GM13977 (cell line): ENCODE measurements around the gene MCF2L.

Experiments
- DNase-seq: peaks from one replicate; pipeline ENCODE4 v3.0.0; 2012; ENCODE audit warnings: low spot score
- CTCF ChIP-seq: IDR thresholded peaks from 2 replicates; pipeline ENCODE4 v1.5.1; 2012; ENCODE audit warnings: mild to moderate bottlenecking, control low read depth; ENCODE audit not compliant: insufficient read depth; ENCODE audit errors: extremely low read depth, missing control alignments
- in situ Hi-C: fragments of 300-500 bp; cut with MboI; formaldehyde crosslinking; loops from one replicate; pipeline ENCODE4 v1.12.0; 2022; ENCODE audit warnings: low sequenced_read_pairs, low pct_unique_long_range_greater_than_20kb, mixed read lengths, inconsistent platforms; ENCODE audit not compliant: unreplicated experiment

The MCF2L gene

GRCh38 chr13:112928020-112928971, 40.7 kb upstream of the MCF2L start:
- no peak for DNase-seq
- no peak for TF ChIP-seq CTCF
- in situ Hi-C loops, result loop anchor here (25.0 kb wide), 1 partner anchor 459 kb away; no protein-coding TSS in a partner anchor

GRCh38 chr13:112928972-112929782, 39.8 kb upstream of the MCF2L start:
- no peak for DNase-seq
- in situ Hi-C loops, result loop anchor here (25.0 kb wide), 1 partner anchor 458 kb away; no protein-coding TSS in a partner anchor
- no peak for TF ChIP-seq CTCF

GRCh38 chr13:112929783-112930055, 39.3 kb upstream of the MCF2L start:
- TF ChIP-seq CTCF, result no peak
- no peak for DNase-seq
- in situ Hi-C loops, result loop anchor here (25.0 kb wide), 1 partner anchor 458 kb away; no protein-coding TSS in a partner anchor

- no peak for TF ChIP-seq CTCF
- in situ Hi-C loops, result loop anchor here (25.0 kb wide), 1 partner anchor 457 kb away; no protein-coding TSS in a partner anchor
- DNase-seq, result no peak
These were observed 38.8 kb upstream of the MCF2L start for GRCh38 chr13:112930192-112930591.

- in situ Hi-C loops, result loop anchor here (25.0 kb wide), 1 partner anchor 456 kb away; no protein-coding TSS in a partner anchor
- no peak for DNase-seq
- TF ChIP-seq CTCF, result no peak
These were observed 37.7 kb upstream of the MCF2L start for GRCh38 chr13:112931028-112931934.
